GM21619 (cell line): ENCODE results near the gene COPG2.
"Not testable (repeated sequence)": the region's sequence is repeated elsewhere in the genome, so short reads cannot be mapped to it uniquely, and the experiment has no call there.

Experiments
- ATAC-seq: cut with Tn5 transposase; IDR thresholded peaks from one replicate; pipeline ENCODE4 v1.9.1; 2021; ENCODE audit not compliant: unreplicated experiment

COPG2 gene, protein sequence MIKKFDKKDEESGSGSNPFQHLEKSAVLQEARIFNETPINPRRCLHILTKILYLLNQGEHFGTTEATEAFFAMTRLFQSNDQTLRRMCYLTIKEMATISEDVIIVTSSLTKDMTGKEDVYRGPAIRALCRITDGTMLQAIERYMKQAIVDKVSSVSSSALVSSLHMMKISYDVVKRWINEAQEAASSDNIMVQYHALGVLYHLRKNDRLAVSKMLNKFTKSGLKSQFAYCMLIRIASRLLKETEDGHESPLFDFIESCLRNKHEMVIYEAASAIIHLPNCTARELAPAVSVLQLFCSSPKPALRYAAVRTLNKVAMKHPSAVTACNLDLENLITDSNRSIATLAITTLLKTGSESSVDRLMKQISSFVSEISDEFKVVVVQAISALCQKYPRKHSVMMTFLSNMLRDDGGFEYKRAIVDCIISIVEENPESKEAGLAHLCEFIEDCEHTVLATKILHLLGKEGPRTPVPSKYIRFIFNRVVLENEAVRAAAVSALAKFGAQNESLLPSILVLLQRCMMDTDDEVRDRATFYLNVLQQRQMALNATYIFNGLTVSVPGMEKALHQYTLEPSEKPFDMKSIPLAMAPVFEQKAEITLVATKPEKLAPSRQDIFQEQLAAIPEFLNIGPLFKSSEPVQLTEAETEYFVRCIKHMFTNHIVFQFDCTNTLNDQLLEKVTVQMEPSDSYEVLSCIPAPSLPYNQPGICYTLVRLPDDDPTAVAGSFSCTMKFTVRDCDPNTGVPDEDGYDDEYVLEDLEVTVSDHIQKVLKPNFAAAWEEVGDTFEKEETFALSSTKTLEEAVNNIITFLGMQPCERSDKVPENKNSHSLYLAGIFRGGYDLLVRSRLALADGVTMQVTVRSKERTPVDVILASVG

DNA sequence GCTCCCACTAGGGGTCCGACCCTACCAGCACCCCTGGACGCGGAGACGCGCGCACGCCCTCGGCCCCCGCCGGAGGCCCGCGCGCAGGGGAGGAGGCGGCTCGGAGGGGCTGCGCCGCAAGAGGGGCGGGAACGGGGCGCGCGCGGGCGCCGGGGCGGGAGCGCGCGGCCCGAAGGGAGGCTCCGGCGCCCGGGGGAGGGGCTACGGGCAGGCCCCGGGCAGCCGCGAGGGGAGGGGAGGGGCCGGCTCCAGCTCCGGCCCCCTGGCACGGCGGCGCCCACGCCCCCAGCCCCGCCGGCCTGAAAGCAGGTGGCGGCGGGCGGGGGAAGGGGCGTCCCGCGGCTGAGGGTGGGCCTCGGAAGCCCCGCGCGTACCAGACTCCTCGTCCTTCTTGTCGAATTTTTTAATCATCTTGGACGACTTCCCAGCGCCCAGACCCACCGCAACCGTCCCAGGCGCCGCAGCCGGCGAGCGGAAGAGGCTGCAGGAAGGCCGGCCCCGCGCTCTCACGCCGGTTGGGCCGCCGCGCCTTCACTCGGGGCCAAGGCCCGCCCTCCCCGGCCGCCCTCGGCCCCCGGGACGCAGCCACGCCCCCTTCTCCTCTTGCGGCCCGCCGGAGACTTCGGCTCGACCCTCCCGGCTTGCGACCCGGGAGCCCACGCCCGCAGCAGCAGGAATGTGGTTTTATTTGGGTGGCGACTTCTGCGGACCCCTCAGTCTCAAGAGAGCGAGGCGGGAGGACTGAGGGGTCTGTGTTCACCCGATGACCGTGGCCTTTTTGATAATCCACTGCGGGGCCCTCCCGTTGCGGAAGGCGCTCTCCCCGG is at the start of gene COPG2:
Gene COPG2, minus strand, starts transcription at position 491 of the 827 bp plus-strand sequence. Its CDS starts 80 bp downstream, at position 411.
- ATAC-seq = peak; percentile 95

DNA sequence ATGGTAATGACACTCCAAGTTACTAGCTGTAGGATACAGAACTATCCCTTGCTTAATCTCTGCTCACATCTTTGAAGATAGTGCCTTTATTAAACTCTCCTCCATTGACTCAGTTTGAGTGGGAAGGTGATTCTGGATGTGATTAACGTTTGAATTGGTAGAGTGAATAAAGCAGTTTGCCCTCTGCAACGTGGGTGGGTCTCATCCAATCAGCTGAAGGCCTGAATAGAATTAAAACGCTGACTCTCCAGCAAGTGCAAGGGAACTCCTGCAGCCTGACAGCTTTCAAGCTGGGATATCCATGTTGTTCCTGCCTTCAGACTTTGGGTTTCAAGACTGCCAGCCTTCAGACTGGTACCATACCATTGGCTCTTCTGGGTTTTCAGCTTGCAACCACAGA is 43.9 kb upstream of the COPG2 start:
- no peak for ATAC-seq

DNA sequence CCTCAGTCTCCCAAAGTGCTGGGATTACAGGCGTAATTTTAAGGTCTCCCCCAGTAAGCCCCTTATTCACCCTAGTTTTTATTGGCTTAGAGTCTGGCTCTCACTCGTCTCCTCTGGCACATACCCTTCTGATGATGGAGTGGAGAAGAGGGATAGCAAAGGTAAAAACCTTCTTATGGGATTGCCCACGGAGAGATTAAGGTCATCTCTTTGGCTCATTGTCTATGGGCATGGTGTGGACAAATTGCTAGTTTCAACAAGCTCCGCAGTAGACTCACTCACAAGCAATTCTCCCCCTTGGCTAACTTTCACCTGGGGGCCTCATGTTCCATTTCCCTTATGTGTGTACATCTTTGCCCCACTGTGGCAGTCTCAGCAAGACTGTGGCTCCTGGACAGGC is 40.2 kb upstream of the COPG2 start:
- no peak for ATAC-seq

DNA sequence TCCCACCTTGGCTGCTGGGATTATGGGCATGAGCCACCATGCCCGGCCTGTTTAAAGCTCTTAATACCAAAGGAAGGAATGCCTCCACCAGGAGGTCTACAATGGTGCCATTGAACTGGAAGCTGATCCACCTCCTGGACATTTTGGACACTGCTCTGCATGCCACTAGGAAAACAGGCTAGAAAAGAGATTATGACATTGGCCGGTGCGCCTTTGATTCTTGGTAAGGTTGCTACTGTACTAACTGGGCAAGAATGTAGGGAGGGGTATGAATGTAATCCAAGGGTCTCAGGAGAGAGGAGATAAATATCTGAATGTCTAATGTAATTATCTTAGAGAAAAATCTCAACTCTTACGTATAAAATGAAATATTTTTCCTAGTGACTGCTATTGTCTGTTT is 39.5 kb upstream of the COPG2 start:
- ATAC-seq = no peak

DNA sequence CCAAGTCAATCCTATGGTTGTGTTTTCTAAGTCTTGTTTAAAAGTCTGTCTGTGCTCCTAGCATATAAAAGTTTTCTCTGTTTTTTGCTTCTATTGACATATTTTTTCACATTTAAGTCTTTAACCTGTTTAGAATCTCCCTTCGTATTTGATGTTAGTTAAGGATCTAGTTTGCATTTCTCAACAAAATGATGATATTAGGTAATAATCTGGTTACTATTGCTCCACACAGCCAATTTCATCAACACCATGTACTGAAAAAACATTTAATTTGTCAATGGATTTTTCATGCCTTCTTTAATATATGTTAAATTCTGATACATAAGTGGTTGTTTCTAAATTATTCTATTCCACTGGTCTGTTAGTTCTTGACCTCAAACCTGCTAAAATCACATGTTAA is 35.3 kb upstream of the COPG2 start:
- no peak for ATAC-seq

DNA sequence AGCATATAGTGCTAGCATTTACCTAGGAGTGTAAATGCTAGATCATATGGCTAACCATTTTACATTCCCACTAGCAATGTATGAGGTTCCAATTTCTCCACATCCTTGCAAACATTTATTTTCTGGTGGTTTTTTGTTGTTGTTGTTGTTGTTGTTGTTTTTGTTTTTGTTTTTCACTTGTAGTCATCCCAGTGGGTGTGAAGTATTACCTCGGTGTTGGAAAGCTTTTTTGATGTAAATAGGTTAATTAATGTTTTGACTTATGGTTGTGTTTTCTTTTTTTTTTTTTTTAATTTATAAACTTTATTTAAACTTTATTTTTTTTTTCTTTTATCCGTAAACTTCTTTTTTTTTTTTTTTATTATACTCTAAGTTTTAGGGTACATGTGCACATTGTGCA is 33.1 kb upstream of the COPG2 start:
- ATAC-seq = no peak

DNA sequence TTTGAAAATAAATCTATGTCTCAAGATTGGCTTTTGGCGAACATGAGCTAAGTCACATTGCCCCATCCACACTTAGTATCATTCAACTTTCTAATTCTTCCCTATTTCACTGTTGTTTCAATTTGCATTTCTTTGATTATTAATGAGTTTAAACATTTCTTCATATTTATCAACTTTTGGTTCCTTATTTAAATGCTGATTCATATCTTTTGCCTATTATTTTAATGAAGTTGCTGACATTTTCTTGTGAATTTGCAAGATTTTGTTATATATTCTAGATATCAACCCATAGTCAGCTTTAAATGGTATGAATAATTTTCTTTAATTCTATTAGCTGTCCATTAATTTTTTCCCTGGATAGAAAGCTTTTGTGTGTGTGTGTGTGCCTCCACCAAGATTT is 32.2 kb upstream of the COPG2 start:
- no peak for ATAC-seq

DNA sequence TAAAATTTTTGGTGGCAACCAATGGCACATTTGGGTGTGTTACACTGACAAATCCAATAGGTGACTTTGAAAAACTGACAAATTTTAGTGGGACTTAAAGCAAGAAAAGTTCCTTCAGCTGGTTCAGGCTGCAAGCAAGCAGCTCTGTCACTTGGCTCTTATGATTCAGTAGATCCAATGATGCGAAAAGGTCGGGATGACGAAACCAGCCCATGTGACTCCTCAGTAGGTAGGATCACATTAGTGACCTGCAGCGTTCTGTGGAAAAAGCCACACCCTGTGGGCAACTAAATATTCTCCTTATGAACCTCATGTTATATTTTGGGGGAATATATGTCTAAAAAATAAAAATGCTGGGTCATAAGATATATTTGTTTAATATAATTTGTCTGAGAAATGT is 31.1 kb upstream of the COPG2 start:
- no peak for ATAC-seq

DNA sequence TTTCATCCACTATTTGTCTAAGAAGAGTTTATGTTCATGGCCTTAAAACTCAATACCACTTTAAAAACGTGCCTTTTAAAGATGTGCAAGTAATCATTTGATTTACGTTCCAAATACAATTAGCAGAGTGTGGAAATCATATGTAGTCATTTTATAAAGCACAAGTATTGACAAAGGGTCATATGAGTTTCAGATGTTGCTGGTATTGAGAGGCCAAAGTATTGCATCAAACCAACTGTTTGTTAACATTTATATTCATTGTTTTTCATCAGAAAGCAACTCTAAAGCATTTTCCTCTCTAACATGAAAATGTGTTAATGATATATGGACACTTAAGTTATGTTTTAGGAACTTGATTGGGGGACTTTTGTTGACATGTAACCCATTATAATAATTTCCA is 29.3 kb upstream of the COPG2 start:
- ATAC-seq = no peak

DNA sequence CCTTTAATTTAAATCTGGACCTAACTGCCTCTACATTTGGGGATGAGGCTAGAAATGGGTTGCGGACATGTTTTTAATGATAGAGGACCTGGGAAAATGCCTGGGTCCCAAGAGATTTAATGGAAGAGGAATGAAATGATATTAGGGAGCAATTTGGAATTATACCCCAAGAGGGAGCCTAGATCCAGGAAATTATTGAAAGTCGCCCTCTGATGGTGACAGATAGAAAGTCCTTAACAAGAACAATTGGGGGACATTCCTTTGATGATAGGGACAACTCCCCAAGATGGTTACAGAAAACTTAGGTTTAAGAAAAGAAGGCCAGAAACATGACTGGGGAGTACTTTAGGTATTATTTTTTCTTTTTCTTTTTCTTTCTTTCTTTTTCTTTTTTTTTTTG is 27.3 kb upstream of the COPG2 start:
- ATAC-seq = no peak

DNA sequence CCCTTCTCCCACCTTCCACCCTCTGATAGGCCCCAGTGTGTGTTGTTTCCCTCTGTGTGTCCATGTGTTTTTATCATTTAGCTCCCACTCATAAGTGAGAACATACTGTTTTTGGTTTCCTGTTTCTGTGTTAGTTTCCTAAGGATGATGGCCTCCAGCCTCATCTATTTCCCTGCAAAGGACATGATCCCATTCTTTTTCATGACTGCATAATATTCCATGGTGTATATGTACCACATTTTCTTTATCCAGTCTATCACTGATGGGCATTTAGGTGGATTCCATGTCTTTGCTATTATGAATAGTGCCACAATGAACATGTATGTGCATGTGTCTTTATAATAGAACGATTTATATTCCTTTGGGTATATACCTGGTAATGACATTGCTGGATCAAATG is 23.8 kb upstream of the COPG2 start:
- ATAC-seq = not testable (repeated sequence)

DNA sequence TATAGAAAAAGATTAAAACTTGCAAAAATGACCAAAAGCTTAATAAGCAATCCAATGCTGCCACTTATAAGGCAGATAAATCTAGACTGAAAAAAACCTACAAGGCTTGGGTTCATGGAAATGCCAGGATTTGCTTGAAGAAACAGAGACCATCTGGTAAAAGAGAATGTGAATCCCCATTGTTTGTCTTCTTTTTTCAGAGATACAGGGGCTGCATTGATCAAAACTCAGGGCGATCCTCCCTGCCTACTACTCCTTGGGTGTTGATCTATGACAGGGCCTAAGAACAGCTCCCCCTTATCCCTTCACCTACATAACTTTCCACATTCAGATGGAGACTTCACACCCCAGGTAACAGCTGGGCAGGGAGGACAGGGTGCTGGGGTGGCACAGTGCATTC is 21.1 kb upstream of the COPG2 start:
- ATAC-seq = no peak

DNA sequence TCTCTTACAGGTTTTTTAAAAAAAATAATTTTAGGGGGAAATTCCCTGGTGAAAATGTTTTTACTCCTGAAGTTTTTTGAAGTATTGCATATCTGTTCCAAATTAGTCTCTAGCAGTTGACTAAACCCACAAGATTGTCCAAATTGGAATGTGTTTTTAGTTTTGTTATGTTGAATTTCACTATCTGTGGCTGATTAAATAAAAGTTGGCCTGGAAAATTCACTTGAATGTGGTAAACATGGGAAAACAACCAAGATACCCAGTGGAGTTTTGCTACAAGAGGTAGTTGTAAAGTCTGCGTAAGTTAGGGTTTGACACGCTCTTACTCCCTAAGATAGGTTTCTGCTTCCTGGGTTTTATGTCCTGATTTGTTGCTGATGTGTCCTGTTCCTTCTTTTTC is 14.5 kb upstream of the COPG2 start:
- ATAC-seq = no peak

DNA sequence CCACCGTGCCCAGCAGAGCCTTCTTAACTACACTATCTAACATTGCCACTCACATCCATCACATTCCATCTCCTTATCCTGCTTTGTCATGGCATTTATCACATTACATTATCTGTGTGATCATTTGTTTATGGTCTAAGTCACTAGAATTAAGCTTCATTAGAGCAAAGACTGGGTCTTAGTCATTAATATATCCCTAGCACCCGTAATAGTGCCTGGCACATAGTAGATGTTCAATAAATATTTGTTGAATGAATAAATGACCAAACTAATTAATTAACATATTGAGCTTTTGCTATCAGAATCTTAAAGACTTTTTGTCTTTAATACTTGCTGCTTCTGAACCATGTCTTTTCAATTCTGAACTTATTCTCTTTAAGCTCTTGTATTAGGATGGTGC is 5.9 kb upstream of the COPG2 start:
- no peak for ATAC-seq

DNA sequence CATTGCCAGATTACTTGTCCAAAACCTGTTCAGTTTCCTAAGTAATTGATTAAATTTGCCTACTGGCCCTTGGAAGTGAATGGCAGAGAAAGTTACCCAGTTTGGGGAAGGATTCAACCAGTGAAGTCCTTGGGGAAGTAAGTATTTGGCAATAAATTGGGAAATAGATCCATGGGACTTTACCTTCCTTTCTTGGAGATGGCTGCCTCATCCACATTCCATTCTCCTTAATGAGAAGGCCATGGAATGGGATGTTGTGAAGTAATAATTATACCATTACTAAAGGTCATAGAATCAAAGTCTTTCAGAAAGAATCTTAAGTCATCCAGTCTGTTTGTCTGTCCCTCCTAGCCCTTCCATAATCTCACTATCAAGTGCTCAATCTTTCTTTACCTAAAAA is 4.5 kb upstream of the COPG2 start:
- ATAC-seq = no peak

DNA sequence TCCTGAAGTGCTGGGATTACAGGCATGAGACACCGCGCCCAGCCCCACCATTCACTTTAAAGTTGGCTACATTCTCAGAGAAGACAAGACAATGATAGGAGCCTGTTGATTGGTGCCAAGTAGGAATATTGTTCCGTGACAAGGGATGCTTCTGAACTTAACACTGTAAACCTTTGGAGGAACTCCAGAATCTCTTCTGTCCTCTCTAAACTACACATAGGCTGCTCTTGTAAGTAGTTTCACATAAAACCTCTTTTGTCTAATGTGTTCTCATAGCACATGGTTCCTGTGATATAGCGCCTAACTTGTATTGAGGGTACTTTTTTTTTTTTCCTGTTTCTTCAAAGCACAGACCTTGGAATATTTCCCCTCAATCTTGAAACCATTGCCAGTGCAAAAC is 3.6 kb upstream of the COPG2 start:
- no peak for ATAC-seq

DNA sequence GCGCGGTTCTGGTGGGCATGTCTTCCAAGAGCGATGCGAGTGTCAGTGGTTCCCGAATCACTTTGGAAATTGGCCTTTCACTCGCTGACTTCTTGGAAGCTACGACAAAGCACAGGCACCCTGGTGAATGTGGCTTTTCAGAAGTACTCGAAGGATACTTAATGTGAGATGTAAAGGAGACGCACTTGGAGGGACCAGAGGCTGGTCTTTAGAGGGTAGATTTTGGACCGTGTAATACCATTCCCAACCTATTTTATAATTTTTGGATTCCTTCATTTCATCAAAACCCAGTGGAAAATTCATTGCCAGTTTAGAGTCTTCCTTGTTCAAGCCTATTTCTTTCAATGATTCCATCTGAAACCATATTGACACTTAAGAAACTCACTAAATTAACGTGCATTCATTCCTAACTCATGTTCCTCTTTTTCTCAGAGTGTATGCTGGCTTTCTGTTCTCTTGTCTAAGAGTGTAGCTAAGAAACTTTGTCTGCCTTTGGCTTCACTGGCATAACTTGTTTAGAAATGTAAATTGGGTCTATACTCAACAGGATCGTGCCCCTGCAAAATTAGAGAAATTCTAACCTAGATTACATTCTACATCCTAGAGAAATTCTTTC is 645 bp upstream of the COPG2 start:
- ATAC-seq = no peak

DNA sequence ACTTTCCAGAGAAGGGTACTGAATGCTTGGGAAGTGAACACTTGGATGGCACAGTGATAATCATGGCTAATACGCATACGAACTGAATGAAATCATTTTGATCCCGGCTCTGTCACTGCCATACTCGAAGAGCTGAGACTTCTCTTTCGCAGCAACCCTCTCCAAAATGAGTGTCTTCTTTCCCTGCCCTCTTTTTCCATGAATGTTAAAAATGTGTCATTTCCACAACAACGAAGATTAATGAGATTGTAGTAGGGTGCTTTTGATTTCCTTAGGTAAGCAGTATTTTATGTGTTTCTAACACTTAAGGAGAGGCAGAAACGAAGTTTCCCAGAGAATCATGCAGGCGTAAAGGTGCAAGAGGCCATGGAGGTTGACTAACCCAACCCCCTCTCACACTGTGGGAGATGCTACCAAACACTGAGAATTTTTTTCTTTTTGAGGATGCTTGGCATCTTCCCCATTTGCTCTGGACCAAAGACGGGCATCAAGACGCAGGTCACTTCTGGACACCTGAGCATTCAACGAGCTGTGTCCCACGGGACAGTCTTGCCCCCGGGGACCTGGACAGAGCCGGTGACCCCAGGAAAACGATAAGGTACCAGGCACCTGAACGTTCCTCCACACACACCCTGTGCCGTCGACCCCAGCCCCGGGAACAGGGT is 823 bp downstream of the COPG2 start:
- no peak for ATAC-seq

DNA sequence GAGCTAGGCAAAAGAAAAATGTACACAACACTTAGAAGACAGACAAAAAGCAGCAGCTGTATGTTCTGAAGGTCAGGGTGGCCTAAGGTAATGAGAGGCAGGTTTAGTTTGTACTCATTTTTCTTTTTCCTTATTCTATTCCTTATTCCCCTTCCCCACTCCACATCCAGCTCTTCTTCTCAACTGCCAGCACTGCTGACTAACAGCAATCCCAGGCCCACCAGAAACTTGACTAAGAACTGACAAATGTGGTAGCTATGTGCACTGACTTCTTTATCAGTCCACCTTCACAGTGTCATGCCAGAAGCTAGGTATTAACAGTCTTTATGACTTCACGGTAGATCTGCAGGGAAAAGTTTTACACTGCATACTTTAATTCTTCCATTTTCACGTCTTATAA is 6.1 kb downstream of the COPG2 start:
- no peak for ATAC-seq

DNA sequence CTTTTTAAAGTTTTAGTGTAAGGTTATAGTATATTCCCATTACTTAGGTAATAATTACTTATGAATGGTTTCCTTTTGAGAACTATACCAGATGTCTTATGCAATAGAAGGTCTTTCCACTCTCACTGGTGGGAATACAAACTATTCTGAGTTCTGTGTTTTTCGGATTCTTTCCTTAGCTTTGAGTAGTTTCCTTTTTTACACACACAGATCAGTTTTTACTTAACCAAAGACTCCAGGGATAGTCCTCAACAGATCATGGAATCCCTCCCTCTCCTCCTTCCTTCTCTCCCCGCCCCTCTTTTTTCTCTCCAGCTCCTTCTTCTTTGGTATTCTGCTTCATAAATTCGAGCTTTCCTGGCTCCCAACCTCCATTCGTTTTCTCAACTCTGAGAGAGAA is 13.3 kb downstream of the COPG2 start:
- ATAC-seq = no peak
